HG02763 (cell line): ENCODE data around the gene ERRFI1.
A peak's percentile ranks its signal among the peaks of the same experiment; 100 is the strongest.

Source experiments
- ATAC-seq: cut with Tn5 transposase; IDR thresholded peaks from one replicate; pipeline ENCODE4 v1.9.1; 2021; ENCODE audit warnings: mild to moderate bottlenecking, moderate library complexity; ENCODE audit not compliant: unreplicated experiment

Gene ERRFI1

GRCh38 chr1:8046391-8046790 is 20.3 kb upstream of the ERRFI1 start:
- no peak for ATAC-seq

- ATAC-seq: no peak
Measured at GRCh38 chr1:8043621-8044020, 17.5 kb upstream of the ERRFI1 start.

GRCh38 chr1:8042134-8042533 is 16.0 kb upstream of the ERRFI1 start:
- ATAC-seq: no peak

- no peak for ATAC-seq
Measured at GRCh38 chr1:8040586-8040985, 14.5 kb upstream of the ERRFI1 start.

- no peak for ATAC-seq
Measured at GRCh38 chr1:8039071-8039470, 13.0 kb upstream of the ERRFI1 start.

- ATAC-seq: no peak
Measured at GRCh38 chr1:8035289-8035688, 9.2 kb upstream of the ERRFI1 start.

GRCh38 chr1:8033322-8033721 is 7.2 kb upstream of the ERRFI1 start:
- ATAC-seq: no peak

GRCh38 chr1:8032366-8032910 is 6.3 kb upstream of the ERRFI1 start:
- no peak for ATAC-seq

GRCh38 chr1:8031176-8031785 is 5.2 kb upstream of the ERRFI1 start:
- no peak for ATAC-seq

GRCh38 chr1:8028571-8028910 is 2.4 kb upstream of the ERRFI1 start:
- ATAC-seq: no peak

GRCh38 chr1:8027748-8028570 is 1.9 kb upstream of the ERRFI1 start:
- ATAC-seq: no peak

GRCh38 chr1:8026976-8027747 is 1.1 kb upstream of the ERRFI1 start:
- ATAC-seq: no peak

GRCh38 chr1:8025671-8026144 is 401 bp downstream of the ERRFI1 start:
- peak; percentile 11 for ATAC-seq

GRCh38 chr1:8025061-8025670 is 943 bp downstream of the ERRFI1 start:
- ATAC-seq: no peak

- ATAC-seq: no peak
Measured at GRCh38 chr1:8024329-8024728, 1.8 kb downstream of the ERRFI1 start.

- no peak for ATAC-seq
Measured at GRCh38 chr1:8023995-8024313, 2.2 kb downstream of the ERRFI1 start.

- ATAC-seq: no peak
Measured at GRCh38 chr1:8023287-8023994, 2.7 kb downstream of the ERRFI1 start.

- no peak for ATAC-seq
Measured at GRCh38 chr1:8022395-8023286, 3.5 kb downstream of the ERRFI1 start.

- ATAC-seq: no peak
Measured at GRCh38 chr1:8021676-8022266, 4.3 kb downstream of the ERRFI1 start.
